GM21515 (cell line): ENCODE data around the gene CYS1.
A peak's percentile ranks its signal among the peaks of the same experiment; 100 is the strongest.
"Not testable (repeated sequence)": the region's sequence is repeated elsewhere in the genome, so short reads cannot be mapped to it uniquely, and the experiment has no call there.

Experiments
- ATAC-seq: cut with Tn5 transposase; IDR thresholded peaks from one replicate; pipeline ENCODE4 v1.9.1; 2021; ENCODE audit not compliant: unreplicated experiment

The CYS1 gene

GRCh38 chr2:10094271-10094814 lies 14.1 kb upstream of the CYS1 start:
- no peak for ATAC-seq

GRCh38 chr2:10091889-10092244 lies 11.7 kb upstream of the CYS1 start:
- ATAC-seq, result not testable (repeated sequence)

GRCh38 chr2:10091182-10091888 lies 11.1 kb upstream of the CYS1 start:
- ATAC-seq, result no peak

GRCh38 chr2:10089565-10090190 lies 9.5 kb upstream of the CYS1 start:
- peak; percentile 43 for ATAC-seq

- ATAC-seq, result no peak
Measured at GRCh38 chr2:10087360-10087759, 7.1 kb upstream of the CYS1 start.

GRCh38 chr2:10086950-10087349 lies 6.7 kb upstream of the CYS1 start:
- no peak for ATAC-seq

GRCh38 chr2:10085668-10086059 lies 5.5 kb upstream of the CYS1 start:
- ATAC-seq, result no peak

- no peak for ATAC-seq
Measured at GRCh38 chr2:10085043-10085667, 4.9 kb upstream of the CYS1 start.

- ATAC-seq, result no peak
Measured at GRCh38 chr2:10084223-10084865, 4.1 kb upstream of the CYS1 start.

- no peak for ATAC-seq
Measured at GRCh38 chr2:10083692-10084211, 3.5 kb upstream of the CYS1 start.

- ATAC-seq, result no peak
Measured at GRCh38 chr2:10083046-10083445, 2.8 kb upstream of the CYS1 start.

GRCh38 chr2:10080536-10081304 lies 509 bp upstream of the CYS1 start:
- peak; percentile 12 for ATAC-seq

GRCh38 chr2:10079266-10079869 lies 843 bp downstream of the CYS1 start:
- ATAC-seq, result peak; percentile 19

GRCh38 chr2:10078704-10079265 lies 1.4 kb downstream of the CYS1 start:
- no peak for ATAC-seq

- no peak for ATAC-seq
Measured at GRCh38 chr2:10078001-10078400, 2.2 kb downstream of the CYS1 start.

GRCh38 chr2:10076988-10077527 lies 3.2 kb downstream of the CYS1 start:
- ATAC-seq, result no peak

GRCh38 chr2:10076511-10076910 lies 3.7 kb downstream of the CYS1 start:
- no peak for ATAC-seq

- no peak for ATAC-seq
Measured at GRCh38 chr2:10075571-10076209, 4.5 kb downstream of the CYS1 start.

GRCh38 chr2:10075101-10075500 lies 5.1 kb downstream of the CYS1 start:
- ATAC-seq, result no peak
